SK-N-SH treated with all-trans-retinoic acid at 6 μM for 48 hours (cell line): ENCODE measurements around the gene TSHZ3.

Experiments used
- ATAC-seq: fragments of 200-7000 bp; cut with Tn5 transposase; 3 replicates; pipeline ENCODE4 v1.9.1; 2020; ENCODE audit warnings: mild to moderate bottlenecking, moderate library complexity
- ARNTL ChIP-seq: fragments of 450-650 bp; formaldehyde crosslinking; IDR thresholded peaks from 2 replicates; pipeline ENCODE4 v1.5.0; 2020; ENCODE audit warnings: low read depth, mild to moderate bottlenecking, moderate library complexity, borderline replicate concordance
- CSDC2 ChIP-seq: fragments of 250-450 bp; sonication (Bioruptor Pico); IDR thresholded peaks from 2 replicates; pipeline ENCODE4 v1.5.0; 2020; ENCODE audit warnings: mild to moderate bottlenecking, moderate library complexity
- CSRNP3 ChIP-seq: fragments of 250-450 bp; sonication (Bioruptor Pico); IDR thresholded peaks from 2 replicates; pipeline ENCODE4 v1.5.1; 2021; ENCODE audit warnings: mild to moderate bottlenecking, moderate library complexity
- ESRRG ChIP-seq: fragments of 250-450 bp; sonication (Bioruptor Pico); IDR thresholded peaks from 2 replicates; pipeline ENCODE4 v1.6.1; 2021; ENCODE audit warnings: mild to moderate bottlenecking
- GLIS3 ChIP-seq: fragments of 250-450 bp; sonication (Bioruptor Pico); IDR thresholded peaks from 2 replicates; pipeline ENCODE4 v1.5.0; 2020; ENCODE audit warnings: mild to moderate bottlenecking, moderate library complexity
- ISL1 ChIP-seq: fragments of 250-450 bp; sonication (Bioruptor Pico); IDR thresholded peaks from 2 replicates; pipeline ENCODE4 v2.1.2; 2022; ENCODE audit warnings: mild to moderate bottlenecking, moderate library complexity
- OSR1 ChIP-seq: fragments of 250-450 bp; sonication (Bioruptor Pico); IDR thresholded peaks from 2 replicates; pipeline ENCODE4 v1.8.0; 2022; ENCODE audit warnings: moderate library complexity, mild to moderate bottlenecking, inconsistent platforms
- POU6F1 ChIP-seq: fragments of 250-450 bp; sonication (Bioruptor Pico); IDR thresholded peaks from 2 replicates; pipeline ENCODE4 v1.8.0; 2021; ENCODE audit warnings: low read depth, mild to moderate bottlenecking, moderate library complexity, borderline replicate concordance
- PPARA ChIP-seq: fragments of 250-450 bp; sonication (Bioruptor Pico); IDR thresholded peaks from 2 replicates; pipeline ENCODE4 v1.5.0; 2020; ENCODE audit warnings: mild to moderate bottlenecking, borderline replicate concordance
- RARB ChIP-seq: fragments of 250-450 bp; sonication (Bioruptor Pico); IDR thresholded peaks from 2 replicates; pipeline ENCODE4 v1.8.0; 2021; ENCODE audit warnings: mild to moderate bottlenecking, moderate library complexity
- TCF4 ChIP-seq: fragments of 250-450 bp; sonication (Bioruptor Pico); IDR thresholded peaks from 2 replicates; pipeline ENCODE4 v1.8.0; 2021; ENCODE audit warnings: mild to moderate bottlenecking, moderate library complexity, borderline replicate concordance
- TOX ChIP-seq: fragments of 250-450 bp; sonication (Bioruptor Pico); IDR thresholded peaks from 2 replicates; pipeline ENCODE4 v1.8.0; 2021; ENCODE audit warnings: mild to moderate bottlenecking, moderate library complexity, borderline replicate concordance
- ZFP30 ChIP-seq: fragments of 450-650 bp; formaldehyde crosslinking; IDR thresholded peaks from 2 replicates; pipeline ENCODE4 v1.5.0; 2022; ENCODE audit warnings: mild to moderate bottlenecking, moderate library complexity
- ZNF565 ChIP-seq: fragments of 450-650 bp; formaldehyde crosslinking; conservative IDR thresholded peaks from 2 replicates; pipeline ENCODE4 v1.5.0; 2020; ENCODE audit warnings: low read depth, mild to moderate bottlenecking, moderate library complexity
- ZNF70 ChIP-seq: fragments of 450-650 bp; formaldehyde crosslinking; IDR thresholded peaks from 2 replicates; pipeline ENCODE4 v1.5.0; 2020; ENCODE audit warnings: mild to moderate bottlenecking, moderate library complexity
- ZNF8 ChIP-seq: fragments of 450-650 bp; formaldehyde crosslinking; IDR thresholded peaks from 2 replicates; pipeline ENCODE4 v1.5.0; 2020; ENCODE audit warnings: mild to moderate bottlenecking, moderate library complexity
- TF ChIP-seq, protein P1 (sequence below): fragments of 250-450 bp; sonication (Bioruptor Pico); IDR thresholded peaks from 2 replicates; pipeline ENCODE4 v1.5.0; 2020; ENCODE audit warnings: mild to moderate bottlenecking, moderate library complexity
- TF ChIP-seq, protein P2 (sequence below): fragments of 250-450 bp; sonication (Bioruptor Pico); IDR thresholded peaks from 2 replicates; pipeline ENCODE4 v1.8.0; 2020; ENCODE audit warnings: mild to moderate bottlenecking, moderate library complexity, borderline replicate concordance
- TF ChIP-seq, protein P3 (sequence below): fragments of 250-450 bp; sonication (Bioruptor Pico); IDR thresholded peaks from 2 replicates; pipeline ENCODE4 v1.5.1; 2020; ENCODE audit warnings: low read depth, mild to moderate bottlenecking, moderate library complexity

Gene TSHZ3

GRCh38 chr19:31334101-31334848, 15.0 kb downstream of the TSHZ3 start:
- ATAC-seq: no peak
- TF ChIP-seq GLIS3 (CRISPR knock-in tag): no peak
- TF ChIP-seq, protein P1, sequence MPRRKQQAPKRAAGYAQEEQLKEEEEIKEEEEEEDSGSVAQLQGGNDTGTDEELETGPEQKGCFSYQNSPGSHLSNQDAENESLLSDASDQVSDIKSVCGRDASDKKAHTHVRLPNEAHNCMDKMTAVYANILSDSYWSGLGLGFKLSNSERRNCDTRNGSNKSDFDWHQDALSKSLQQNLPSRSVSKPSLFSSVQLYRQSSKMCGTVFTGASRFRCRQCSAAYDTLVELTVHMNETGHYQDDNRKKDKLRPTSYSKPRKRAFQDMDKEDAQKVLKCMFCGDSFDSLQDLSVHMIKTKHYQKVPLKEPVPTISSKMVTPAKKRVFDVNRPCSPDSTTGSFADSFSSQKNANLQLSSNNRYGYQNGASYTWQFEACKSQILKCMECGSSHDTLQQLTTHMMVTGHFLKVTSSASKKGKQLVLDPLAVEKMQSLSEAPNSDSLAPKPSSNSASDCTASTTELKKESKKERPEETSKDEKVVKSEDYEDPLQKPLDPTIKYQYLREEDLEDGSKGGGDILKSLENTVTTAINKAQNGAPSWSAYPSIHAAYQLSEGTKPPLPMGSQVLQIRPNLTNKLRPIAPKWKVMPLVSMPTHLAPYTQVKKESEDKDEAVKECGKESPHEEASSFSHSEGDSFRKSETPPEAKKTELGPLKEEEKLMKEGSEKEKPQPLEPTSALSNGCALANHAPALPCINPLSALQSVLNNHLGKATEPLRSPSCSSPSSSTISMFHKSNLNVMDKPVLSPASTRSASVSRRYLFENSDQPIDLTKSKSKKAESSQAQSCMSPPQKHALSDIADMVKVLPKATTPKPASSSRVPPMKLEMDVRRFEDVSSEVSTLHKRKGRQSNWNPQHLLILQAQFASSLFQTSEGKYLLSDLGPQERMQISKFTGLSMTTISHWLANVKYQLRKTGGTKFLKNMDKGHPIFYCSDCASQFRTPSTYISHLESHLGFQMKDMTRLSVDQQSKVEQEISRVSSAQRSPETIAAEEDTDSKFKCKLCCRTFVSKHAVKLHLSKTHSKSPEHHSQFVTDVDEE: no peak
- TF ChIP-seq CSDC2: no peak
- TF ChIP-seq TOX: no peak
- no peak for TF ChIP-seq ESRRG
- TF ChIP-seq ISL1: 0 out of 2 replicates have a peak, but pooled peaks have one; percentile 13
- TF ChIP-seq TCF4 (CRISPR knock-in tag): no peak

- no peak for TF ChIP-seq ZNF8 (CRISPR knock-in tag)
- TF ChIP-seq ARNTL (CRISPR knock-in tag): no peak
- TF ChIP-seq OSR1 (CRISPR knock-in tag): no peak
- no peak for TF ChIP-seq PPARA (CRISPR knock-in tag)
- TF ChIP-seq ZNF565 (CRISPR knock-in tag): no peak
- TF ChIP-seq ISL1: no peak
- TF ChIP-seq, protein P2, sequence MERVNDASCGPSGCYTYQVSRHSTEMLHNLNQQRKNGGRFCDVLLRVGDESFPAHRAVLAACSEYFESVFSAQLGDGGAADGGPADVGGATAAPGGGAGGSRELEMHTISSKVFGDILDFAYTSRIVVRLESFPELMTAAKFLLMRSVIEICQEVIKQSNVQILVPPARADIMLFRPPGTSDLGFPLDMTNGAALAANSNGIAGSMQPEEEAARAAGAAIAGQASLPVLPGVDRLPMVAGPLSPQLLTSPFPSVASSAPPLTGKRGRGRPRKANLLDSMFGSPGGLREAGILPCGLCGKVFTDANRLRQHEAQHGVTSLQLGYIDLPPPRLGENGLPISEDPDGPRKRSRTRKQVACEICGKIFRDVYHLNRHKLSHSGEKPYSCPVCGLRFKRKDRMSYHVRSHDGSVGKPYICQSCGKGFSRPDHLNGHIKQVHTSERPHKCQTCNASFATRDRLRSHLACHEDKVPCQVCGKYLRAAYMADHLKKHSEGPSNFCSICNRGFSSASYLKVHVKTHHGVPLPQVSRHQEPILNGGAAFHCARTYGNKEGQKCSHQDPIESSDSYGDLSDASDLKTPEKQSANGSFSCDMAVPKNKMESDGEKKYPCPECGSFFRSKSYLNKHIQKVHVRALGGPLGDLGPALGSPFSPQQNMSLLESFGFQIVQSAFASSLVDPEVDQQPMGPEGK (CRISPR knock-in tag): no peak
- no peak for TF ChIP-seq RARB (CRISPR knock-in tag)
- TF ChIP-seq POU6F1: no peak
- TF ChIP-seq CSRNP3 (CRISPR knock-in tag): no peak
- TF ChIP-seq, protein P3, sequence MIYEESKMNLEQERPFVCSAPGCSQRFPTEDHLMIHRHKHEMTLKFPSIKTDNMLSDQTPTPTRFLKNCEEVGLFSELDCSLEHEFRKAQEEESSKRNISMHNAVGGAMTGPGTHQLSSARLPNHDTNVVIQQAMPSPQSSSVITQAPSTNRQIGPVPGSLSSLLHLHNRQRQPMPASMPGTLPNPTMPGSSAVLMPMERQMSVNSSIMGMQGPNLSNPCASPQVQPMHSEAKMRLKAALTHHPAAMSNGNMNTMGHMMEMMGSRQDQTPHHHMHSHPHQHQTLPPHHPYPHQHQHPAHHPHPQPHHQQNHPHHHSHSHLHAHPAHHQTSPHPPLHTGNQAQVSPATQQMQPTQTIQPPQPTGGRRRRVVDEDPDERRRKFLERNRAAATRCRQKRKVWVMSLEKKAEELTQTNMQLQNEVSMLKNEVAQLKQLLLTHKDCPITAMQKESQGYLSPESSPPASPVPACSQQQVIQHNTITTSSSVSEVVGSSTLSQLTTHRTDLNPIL (CRISPR knock-in tag): no peak
- no peak for TF ChIP-seq ZNF70 (CRISPR knock-in tag)
- TF ChIP-seq GLIS3 (CRISPR knock-in tag): no peak
- no peak for TF ChIP-seq TCF4 (CRISPR knock-in tag)
- no peak for ATAC-seq
Measured at GRCh38 chr19:31332096-31332495, 17.1 kb downstream of the TSHZ3 start.

- TF ChIP-seq ZFP30 (CRISPR knock-in tag): no peak
- no peak for TF ChIP-seq POU6F1
- no peak for TF ChIP-seq ZNF565 (CRISPR knock-in tag)
- TF ChIP-seq, protein P1: no peak
- TF ChIP-seq OSR1 (CRISPR knock-in tag): no peak
- TF ChIP-seq, all 23 proteins: peak for 0
- ATAC-seq: no peak
Measured at GRCh38 chr19:31331536-31331935, 17.7 kb downstream of the TSHZ3 start.
